Transverse colon (tissue), 4 donors: Measurements from ENCODE around the gene B4GALNT3.

Experiments
- EP300 ChIP-seq: sonication (generic); formaldehyde crosslinking; IDR thresholded peaks from one replicate; pipeline ENCODE4 v1.6.1; 2017; ENCODE audit warnings: antibody characterized with exemption, low read depth
- POLR2A ChIP-seq: fragments of 450-650 bp; IDR thresholded peaks from one replicate; pipeline ENCODE4 v1.6.1; 2016; ENCODE audit warnings: antibody characterized with exemption, mild to moderate bottlenecking, moderate library complexity
- POLR2AphosphoS5 ChIP-seq, 3 donors: sonication (generic); formaldehyde crosslinking; IDR thresholded peaks; one replicate each; pipeline ENCODE4 v1.6.1; 2016; ENCODE audit warnings: antibody characterized with exemption in 3 of 3
- TF ChIP-seq, protein P1 (sequence below), 5 experiments: fragments of 200-600 bp in 3 of 5; fragments of 450-650 bp in 2 of 5; sonication (generic) in 3 of 5; IDR thresholded peaks; 1 replicate in 2 of 5; 2 replicates in 3 of 5; pipeline ENCODE4 v1.5.1; 2016 to 2017; ENCODE audit warnings: antibody characterized with exemption in 5 of 5, inconsistent platforms in 3 of 5, mild to moderate bottlenecking in 2 of 5, moderate library complexity in 1 of 5

DNA sequence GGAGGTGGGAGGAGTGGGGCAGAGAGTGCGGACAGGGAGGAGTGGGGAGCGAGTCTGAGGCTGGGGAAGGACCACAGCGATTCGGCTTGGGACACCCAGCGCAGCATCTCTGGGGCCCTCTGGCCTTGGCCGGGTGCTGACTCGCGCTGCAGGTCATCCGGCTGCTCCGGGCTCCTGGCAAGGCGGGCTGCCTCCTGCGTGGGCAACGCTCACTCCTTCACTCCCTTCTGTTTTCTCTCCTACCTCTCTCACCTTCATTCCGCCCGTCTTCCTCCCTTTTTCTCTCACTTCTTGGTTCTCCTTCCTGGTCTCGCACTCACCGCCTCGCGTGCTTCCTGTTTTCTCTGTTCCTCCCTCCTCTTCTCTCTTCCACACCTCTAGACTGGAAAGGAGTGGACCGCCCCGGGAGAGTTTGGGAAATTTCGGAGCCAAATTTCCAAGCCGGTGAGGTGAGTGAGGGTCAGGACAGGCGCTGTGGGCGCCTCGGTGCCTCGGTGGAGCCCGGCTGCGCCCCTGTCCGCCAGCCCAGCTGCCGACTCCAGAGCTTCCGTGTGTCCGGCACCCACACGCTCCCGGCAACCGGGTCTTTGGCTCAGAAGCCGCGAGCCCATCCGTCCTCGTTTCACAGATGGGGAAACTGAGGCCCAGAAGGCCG, 86.7 kb downstream of the B4GALNT3 start:
- TF ChIP-seq, protein P1, sequence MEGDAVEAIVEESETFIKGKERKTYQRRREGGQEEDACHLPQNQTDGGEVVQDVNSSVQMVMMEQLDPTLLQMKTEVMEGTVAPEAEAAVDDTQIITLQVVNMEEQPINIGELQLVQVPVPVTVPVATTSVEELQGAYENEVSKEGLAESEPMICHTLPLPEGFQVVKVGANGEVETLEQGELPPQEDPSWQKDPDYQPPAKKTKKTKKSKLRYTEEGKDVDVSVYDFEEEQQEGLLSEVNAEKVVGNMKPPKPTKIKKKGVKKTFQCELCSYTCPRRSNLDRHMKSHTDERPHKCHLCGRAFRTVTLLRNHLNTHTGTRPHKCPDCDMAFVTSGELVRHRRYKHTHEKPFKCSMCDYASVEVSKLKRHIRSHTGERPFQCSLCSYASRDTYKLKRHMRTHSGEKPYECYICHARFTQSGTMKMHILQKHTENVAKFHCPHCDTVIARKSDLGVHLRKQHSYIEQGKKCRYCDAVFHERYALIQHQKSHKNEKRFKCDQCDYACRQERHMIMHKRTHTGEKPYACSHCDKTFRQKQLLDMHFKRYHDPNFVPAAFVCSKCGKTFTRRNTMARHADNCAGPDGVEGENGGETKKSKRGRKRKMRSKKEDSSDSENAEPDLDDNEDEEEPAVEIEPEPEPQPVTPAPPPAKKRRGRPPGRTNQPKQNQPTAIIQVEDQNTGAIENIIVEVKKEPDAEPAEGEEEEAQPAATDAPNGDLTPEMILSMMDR (IDR thresholded peaks at IDR 0.05): no peak
- TF ChIP-seq POLR2A (no peak), EP300 (no peak), POLR2AphosphoS5 (IDR thresholded peaks at IDR 0.05) (no peak)
